Measurements from ENCODE around the gene ITPR2. TPM values are rescaled to one million over a fixed set of nuclear protein-coding genes. Genes with fewer than 3 reads are reported as not detected.

Gene ITPR2
- total and polyA plus RNA-seq, 4 donors, result 30.9 to 133 (median 73.2) TPM

DNA sequence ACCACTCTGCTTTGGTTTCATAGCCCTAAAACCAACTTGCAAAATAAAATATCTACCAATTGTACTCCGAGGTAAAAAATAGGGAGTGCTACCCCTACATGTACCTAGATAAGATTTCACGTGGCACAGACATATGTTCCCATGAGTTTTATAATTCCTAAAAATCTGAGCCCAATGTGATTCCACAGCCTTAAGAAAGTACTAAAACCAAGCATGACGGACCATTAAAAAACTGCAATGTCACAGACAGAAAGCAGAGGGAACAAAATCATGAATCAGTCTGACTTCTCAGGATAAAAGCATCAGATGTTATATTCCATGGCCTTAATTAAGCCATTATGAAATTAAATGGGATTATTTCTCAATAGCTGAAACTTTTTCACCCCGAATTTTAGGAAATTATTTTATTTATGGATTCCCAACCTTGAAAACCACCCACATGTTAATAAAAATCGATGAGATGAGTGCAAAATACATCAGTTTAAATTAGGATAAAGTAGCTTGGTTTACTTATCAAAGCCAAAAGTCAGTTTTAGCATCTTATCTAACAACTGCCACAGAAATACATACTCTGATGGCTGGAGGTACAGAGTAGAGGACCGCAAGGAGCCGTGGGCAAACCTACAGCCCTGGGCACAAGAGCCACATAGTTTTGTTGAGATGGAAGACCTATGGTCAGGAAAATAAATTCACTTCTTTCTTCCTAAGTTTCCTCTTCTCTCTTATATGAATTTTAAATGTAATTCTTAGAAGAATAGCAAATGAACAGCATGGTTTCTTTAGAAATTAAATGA, 4.5 kb downstream of the ITPR2 start:
- DNase-seq (ENCODE audit: low read depth in 4 of 6, low spot score in 6 of 6), result peak in 1 of 6 donors; percentile 40
- 63% methylated on average over 3 of the region's 7 CpGs for WGBS (ENCODE audit: insufficient coverage)

GRCh38 chr12:26826437-26826836, 6.6 kb downstream of the ITPR2 start:
- H3K4me1 ChIP-seq (ENCODE audit: control insufficient read depth, insufficient read depth, low read length), result peaks cover 7% of the 10 kb centered on the region

More for the DNA sequence above, 4.5 kb downstream of the ITPR2 start:
- peaks cover 8% of the 10 kb centered on the region for H3K4me1 ChIP-seq (ENCODE audit: control insufficient read depth, insufficient read depth, low read length)
- no peaks in the 10 kb centered on the region for H3K36me3 ChIP-seq (ENCODE audit: control insufficient read depth, insufficient read depth, low read length)
- no peak overlapping the region for H3K4me3 ChIP-seq (ENCODE audit: low read depth, low read length)
- H3K27me3 ChIP-seq (ENCODE audit: control insufficient read depth, insufficient read depth, low read length), result no peaks in the 10 kb centered on the region
- H3K9me3 ChIP-seq (ENCODE audit: control insufficient read depth, insufficient read depth, low read length), result no peaks in the 10 kb centered on the region
- peak overlapping the region; percentile 29 for H3K27ac ChIP-seq (ENCODE audit: low read depth, low read length)

GRCh38 chr12:26825459-26826016, 7.5 kb downstream of the ITPR2 start:
- no CpG with 5 or more reads among the region's 1 CpG for WGBS (ENCODE audit: insufficient coverage)
- Histone ChIP-seq H3K4me3 (ENCODE audit: low read depth, low read length) (no peak overlapping the region), H3K27me3 (ENCODE audit: control insufficient read depth, insufficient read depth, low read length) (no peaks in the 10 kb centered on the region), H3K36me3 (ENCODE audit: control insufficient read depth, insufficient read depth, low read length) (no peaks in the 10 kb centered on the region), H3K27ac (ENCODE audit: low read depth, low read length) (no peak overlapping the region), H3K4me1 (ENCODE audit: control insufficient read depth, insufficient read depth, low read length) (peaks cover 7% of the 10 kb centered on the region), H3K9me3 (ENCODE audit: control insufficient read depth, insufficient read depth, low read length) (no peaks in the 10 kb centered on the region)
- no peak for DNase-seq (ENCODE audit: low read depth in 4 of 6, low spot score in 6 of 6)

More at GRCh38 chr12:26826437-26826836, 6.6 kb downstream of the ITPR2 start:
- WGBS (ENCODE audit: insufficient coverage), result 100% methylated on average over 3 of the region's 5 CpGs
- H3K36me3 ChIP-seq (ENCODE audit: control insufficient read depth, insufficient read depth, low read length), result no peaks in the 10 kb centered on the region
- H3K27ac ChIP-seq (ENCODE audit: low read depth, low read length), result no peak overlapping the region
- no peak for DNase-seq (ENCODE audit: low read depth in 4 of 6, low spot score in 6 of 6)
- no peaks in the 10 kb centered on the region for H3K9me3 ChIP-seq (ENCODE audit: control insufficient read depth, insufficient read depth, low read length)
- no peaks in the 10 kb centered on the region for H3K27me3 ChIP-seq (ENCODE audit: control insufficient read depth, insufficient read depth, low read length)
- no peak overlapping the region for H3K4me3 ChIP-seq (ENCODE audit: low read depth, low read length)

DNA sequence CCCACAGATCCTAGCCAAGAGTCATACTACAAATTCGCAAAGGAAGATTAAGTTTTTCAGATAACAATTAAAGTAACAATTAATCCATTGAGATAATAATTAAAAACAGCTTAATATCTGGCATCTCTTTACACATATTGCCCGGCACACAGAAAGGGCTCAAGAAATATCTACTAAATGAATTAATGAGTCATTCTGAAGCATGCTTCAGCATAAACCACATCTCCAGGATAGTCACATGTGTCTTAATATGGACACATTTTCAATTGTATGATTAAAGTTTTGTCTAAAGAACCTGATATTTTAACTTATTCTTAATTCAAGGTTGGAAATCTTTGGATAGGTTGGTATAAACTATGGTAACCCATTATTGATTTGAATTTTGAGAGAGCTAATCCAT, 9.6 kb downstream of the ITPR2 start:
- Histone ChIP-seq H3K9me3 (ENCODE audit: control insufficient read depth, insufficient read depth, low read length) (no peaks in the 10 kb centered on the region), H3K36me3 (ENCODE audit: control insufficient read depth, insufficient read depth, low read length) (no peaks in the 10 kb centered on the region), H3K4me1 (ENCODE audit: control insufficient read depth, insufficient read depth, low read length) (no peaks in the 10 kb centered on the region), H3K4me3 (ENCODE audit: low read depth, low read length) (no peak overlapping the region), H3K27ac (ENCODE audit: low read depth, low read length) (no peak overlapping the region), H3K27me3 (ENCODE audit: control insufficient read depth, insufficient read depth, low read length) (no peaks in the 10 kb centered on the region)
- no peak for DNase-seq (ENCODE audit: low read depth in 4 of 6, low spot score in 6 of 6)
- WGBS (ENCODE audit: insufficient coverage), result no CpG with 5 or more reads among the region's 2 CpGs

- Histone ChIP-seq H3K36me3 (ENCODE audit: control insufficient read depth, insufficient read depth, low read length) (no peaks in the 10 kb centered on the region), H3K9me3 (ENCODE audit: control insufficient read depth, insufficient read depth, low read length) (no peaks in the 10 kb centered on the region), H3K4me1 (ENCODE audit: control insufficient read depth, insufficient read depth, low read length) (no peaks in the 10 kb centered on the region), H3K27ac (ENCODE audit: low read depth, low read length) (peak overlapping the region; percentile 83), H3K27me3 (ENCODE audit: control insufficient read depth, insufficient read depth, low read length) (no peaks in the 10 kb centered on the region), H3K4me3 (ENCODE audit: low read depth, low read length) (no peak overlapping the region)
- no peak for DNase-seq (ENCODE audit: low read depth in 4 of 6, low spot score in 6 of 6)
- WGBS (ENCODE audit: insufficient coverage), result no CpG with 5 or more reads among the region's 2 CpGs
Observed at GRCh38 chr12:26822026-26822425, 11.0 kb downstream of the ITPR2 start.

DNA sequence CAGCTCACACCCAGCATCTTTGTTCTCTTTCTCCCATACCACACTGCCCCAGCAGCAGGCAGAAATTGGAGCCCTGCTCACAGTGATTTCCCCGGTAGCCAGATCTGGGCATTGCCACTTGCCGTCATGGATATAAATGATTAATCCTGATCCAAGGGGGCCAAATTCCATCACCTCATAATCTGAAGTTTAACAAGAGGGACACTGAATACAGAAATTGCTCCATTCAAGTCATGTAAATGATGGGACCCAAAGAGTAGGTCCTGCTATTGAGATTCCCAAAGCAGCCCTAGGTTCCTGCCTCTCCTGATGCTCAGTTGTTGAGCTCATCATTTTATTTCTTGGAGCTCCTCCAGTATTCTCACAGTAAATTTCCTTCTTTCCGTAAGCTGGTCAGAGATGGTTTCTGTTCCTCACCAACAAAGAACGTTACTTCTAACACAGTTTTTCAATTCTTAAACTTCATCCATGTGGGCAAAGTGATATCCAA, 11.7 kb downstream of the ITPR2 start:
- Histone ChIP-seq H3K4me3 (ENCODE audit: low read depth, low read length) (peak overlapping the region; percentile 2), H3K27ac (ENCODE audit: low read depth, low read length) (peak overlapping the region; percentile 83), H3K9me3 (ENCODE audit: control insufficient read depth, insufficient read depth, low read length) (no peaks in the 10 kb centered on the region), H3K4me1 (ENCODE audit: control insufficient read depth, insufficient read depth, low read length) (no peaks in the 10 kb centered on the region), H3K27me3 (ENCODE audit: control insufficient read depth, insufficient read depth, low read length) (no peaks in the 10 kb centered on the region), H3K36me3 (ENCODE audit: control insufficient read depth, insufficient read depth, low read length) (no peaks in the 10 kb centered on the region)
- DNase-seq (ENCODE audit: low read depth in 4 of 6, low spot score in 6 of 6), result peak in 2 of 6 donors; percentile 44 to 46
- 27% methylated on average over 2 of the region's 4 CpGs for WGBS (ENCODE audit: insufficient coverage)

GRCh38 chr12:26818636-26819035, 14.4 kb downstream of the ITPR2 start:
- no CpG with 5 or more reads among the region's 2 CpGs for WGBS (ENCODE audit: insufficient coverage)
- H3K4me1 ChIP-seq (ENCODE audit: control insufficient read depth, insufficient read depth, low read length), result peaks cover 4% of the 10 kb centered on the region
- H3K4me3 ChIP-seq (ENCODE audit: low read depth, low read length), result no peak overlapping the region
- no peaks in the 10 kb centered on the region for H3K9me3 ChIP-seq (ENCODE audit: control insufficient read depth, insufficient read depth, low read length)
- peak overlapping the region; percentile 49 for H3K27ac ChIP-seq (ENCODE audit: low read depth, low read length)
- no peaks in the 10 kb centered on the region for H3K27me3 ChIP-seq (ENCODE audit: control insufficient read depth, insufficient read depth, low read length)
- H3K36me3 ChIP-seq (ENCODE audit: control insufficient read depth, insufficient read depth, low read length), result no peaks in the 10 kb centered on the region
- DNase-seq (ENCODE audit: low read depth in 4 of 6, low spot score in 6 of 6), result no peak

GRCh38 chr12:26818201-26818600, 14.8 kb downstream of the ITPR2 start:
- H3K27me3 ChIP-seq (ENCODE audit: control insufficient read depth, insufficient read depth, low read length), result no peaks in the 10 kb centered on the region
- WGBS (ENCODE audit: insufficient coverage), result no CpG with 5 or more reads among the region's 3 CpGs
- peaks cover 4% of the 10 kb centered on the region for H3K4me1 ChIP-seq (ENCODE audit: control insufficient read depth, insufficient read depth, low read length)
- H3K4me3 ChIP-seq (ENCODE audit: low read depth, low read length), result no peak overlapping the region
- peak overlapping the region; percentile 49 for H3K27ac ChIP-seq (ENCODE audit: low read depth, low read length)
- DNase-seq (ENCODE audit: low read depth in 4 of 6, low spot score in 6 of 6), result peak in 2 of 6 donors; percentile 35 to 48
- H3K36me3 ChIP-seq (ENCODE audit: control insufficient read depth, insufficient read depth, low read length), result no peaks in the 10 kb centered on the region
- H3K9me3 ChIP-seq (ENCODE audit: control insufficient read depth, insufficient read depth, low read length), result no peaks in the 10 kb centered on the region

DNA sequence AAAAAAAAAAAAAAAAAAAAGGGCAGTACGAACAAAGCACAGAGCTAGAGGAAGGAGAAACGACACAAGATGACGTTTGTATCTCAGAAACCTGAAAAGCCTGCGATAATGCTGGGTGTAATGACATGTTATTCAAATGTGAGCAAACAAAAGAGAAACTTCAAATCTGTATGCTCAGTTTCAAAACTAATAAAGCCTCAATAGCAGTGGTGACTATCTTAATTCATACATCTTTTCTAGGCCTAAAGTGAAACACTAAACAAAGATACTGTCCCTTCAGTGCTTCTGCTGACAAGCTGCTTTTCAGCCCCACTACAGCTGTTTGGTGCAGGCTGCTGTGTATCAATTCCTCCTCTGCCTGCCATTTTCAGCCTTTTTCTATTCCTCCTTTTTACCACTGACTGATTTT, 15.8 kb downstream of the ITPR2 start:
- no peaks in the 10 kb centered on the region for H3K9me3 ChIP-seq (ENCODE audit: control insufficient read depth, insufficient read depth, low read length)
- 87% methylated on average over 3 of the region's 4 CpGs for WGBS (ENCODE audit: insufficient coverage)
- no peak overlapping the region for H3K4me3 ChIP-seq (ENCODE audit: low read depth, low read length)
- no peaks in the 10 kb centered on the region for H3K36me3 ChIP-seq (ENCODE audit: control insufficient read depth, insufficient read depth, low read length)
- DNase-seq (ENCODE audit: low read depth in 4 of 6, low spot score in 6 of 6), result peak in 2 of 6 donors; percentile 43 to 59
- peak overlapping the region; percentile 79 for H3K27ac ChIP-seq (ENCODE audit: low read depth, low read length)
- H3K4me1 ChIP-seq (ENCODE audit: control insufficient read depth, insufficient read depth, low read length), result peaks cover 4% of the 10 kb centered on the region
- H3K27me3 ChIP-seq (ENCODE audit: control insufficient read depth, insufficient read depth, low read length), result no peaks in the 10 kb centered on the region

DNA sequence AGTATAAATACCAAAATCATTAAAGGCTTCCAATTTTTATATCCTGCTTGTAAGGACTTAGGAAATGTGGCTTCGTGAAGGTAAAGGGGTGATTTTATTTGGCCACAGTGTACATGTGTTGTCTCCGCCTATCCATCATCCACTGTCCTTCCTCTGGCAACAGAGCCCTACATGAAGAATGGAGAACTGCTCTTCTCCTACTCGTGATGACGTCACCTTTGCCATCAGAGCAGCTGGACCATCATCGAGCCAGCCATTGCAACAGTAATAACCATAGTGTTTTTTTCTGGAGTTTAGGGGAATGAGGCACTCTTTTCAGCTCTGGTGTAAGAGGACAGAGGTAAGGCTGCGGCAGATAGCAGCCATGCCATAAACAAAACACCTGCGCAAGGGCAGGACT, 19.2 kb downstream of the ITPR2 start:
- no peaks in the 10 kb centered on the region for H3K27me3 ChIP-seq (ENCODE audit: control insufficient read depth, insufficient read depth, low read length)
- H3K4me3 ChIP-seq (ENCODE audit: low read depth, low read length), result no peak overlapping the region
- H3K36me3 ChIP-seq (ENCODE audit: control insufficient read depth, insufficient read depth, low read length), result no peaks in the 10 kb centered on the region
- H3K9me3 ChIP-seq (ENCODE audit: control insufficient read depth, insufficient read depth, low read length), result no peaks in the 10 kb centered on the region
- WGBS (ENCODE audit: insufficient coverage), result 100% methylated on average over 1 of the region's 7 CpGs
- no peak overlapping the region for H3K27ac ChIP-seq (ENCODE audit: low read depth, low read length)
- no peak for DNase-seq (ENCODE audit: low read depth in 4 of 6, low spot score in 6 of 6)
- peaks cover 13% of the 10 kb centered on the region for H3K4me1 ChIP-seq (ENCODE audit: control insufficient read depth, insufficient read depth, low read length)
